Effector memory CD4-positive, alpha-beta T cell (primary cell): Measurements from ENCODE around the gene PMM1.
"Not testable (repeated sequence)": the region's sequence is repeated elsewhere in the genome, so short reads cannot be mapped to it uniquely, and the experiment has no call there.

Experiments used
- DNase-seq, 3 donors: peaks; one replicate each; pipeline ENCODE4 v3.0.0-alpha.2; 2020
- H3K27ac ChIP-seq: 2 replicates; pipeline ENCODE4 v1.7.0; 2013; ENCODE audit warnings: mild to moderate bottlenecking, low read length, moderate library complexity; ENCODE audit not compliant: insufficient read depth, poor library complexity, severe bottlenecking
- H3K27me3 ChIP-seq: replicated peaks from 2 replicates; pipeline ENCODE4 v1.7.0; 2013; ENCODE audit warnings: mild to moderate bottlenecking, low read length; ENCODE audit not compliant: insufficient read depth, control insufficient read depth, poor library complexity, severe bottlenecking
- H3K36me3 ChIP-seq: 2 replicates; pipeline ENCODE4 v1.7.0; 2013; ENCODE audit warnings: mild to moderate bottlenecking, low read length, moderate library complexity; ENCODE audit not compliant: control insufficient read depth, insufficient read depth
- H3K4me1 ChIP-seq: 2 replicates; pipeline ENCODE4 v1.7.0; 2013; ENCODE audit warnings: low read length, mild to moderate bottlenecking; ENCODE audit not compliant: control insufficient read depth, insufficient read depth, poor library complexity, severe bottlenecking
- H3K4me3 ChIP-seq: 2 replicates; pipeline ENCODE4 v1.7.0; 2013; ENCODE audit warnings: low read length, low read depth, mild to moderate bottlenecking; ENCODE audit not compliant: insufficient read depth, poor library complexity, severe bottlenecking
- H3K9me3 ChIP-seq: 2 replicates; pipeline ENCODE4 v1.7.0; 2013; ENCODE audit warnings: mild to moderate bottlenecking, low read length, moderate library complexity; ENCODE audit not compliant: control insufficient read depth

Gene PMM1

GRCh38 chr22:41568811-41569210 is 20.8 kb downstream of the PMM1 start:
- Histone ChIP-seq H3K36me3 (no peaks in the 10 kb centered on the region), H3K4me1 (no peaks in the 10 kb centered on the region), H3K9me3 (no peaks in the 10 kb centered on the region), H3K27me3 (no peaks in the 10 kb centered on the region), H3K4me3 (no peak overlapping the region), H3K27ac (no peak overlapping the region)
- no peak for DNase-seq

- H3K9me3 ChIP-seq = no peaks in the 10 kb centered on the region
- no peak overlapping the region for H3K4me3 ChIP-seq
- no peak for DNase-seq
- H3K27ac ChIP-seq = no peak overlapping the region
- H3K4me1 ChIP-seq = no peaks in the 10 kb centered on the region
- H3K27me3 ChIP-seq = no peaks in the 10 kb centered on the region
- H3K36me3 ChIP-seq = no peaks in the 10 kb centered on the region
Measured at GRCh38 chr22:41567512-41567768, 22.2 kb downstream of the PMM1 start.

GRCh38 chr22:41565403-41566054 is 24.1 kb downstream of the PMM1 start:
- H3K9me3 ChIP-seq = no peaks in the 10 kb centered on the region
- H3K27ac ChIP-seq = no peak overlapping the region
- no peak for DNase-seq
- no peak overlapping the region for H3K4me3 ChIP-seq
- no peaks in the 10 kb centered on the region for H3K4me1 ChIP-seq
- no peaks in the 10 kb centered on the region for H3K36me3 ChIP-seq
- no peaks in the 10 kb centered on the region for H3K27me3 ChIP-seq

GRCh38 chr22:41564563-41564962 is 25.1 kb downstream of the PMM1 start:
- DNase-seq = no peak
- H3K27ac ChIP-seq = no peak overlapping the region
- peaks cover 4% of the 10 kb centered on the region for H3K27me3 ChIP-seq
- H3K4me1 ChIP-seq = no peaks in the 10 kb centered on the region
- H3K36me3 ChIP-seq = no peaks in the 10 kb centered on the region
- H3K9me3 ChIP-seq = no peaks in the 10 kb centered on the region
- no peak overlapping the region for H3K4me3 ChIP-seq

GRCh38 chr22:41563051-41563711 is 26.5 kb downstream of the PMM1 start:
- no peaks in the 10 kb centered on the region for H3K9me3 ChIP-seq
- H3K4me3 ChIP-seq = no peak overlapping the region
- no peak overlapping the region for H3K27ac ChIP-seq
- DNase-seq = no peak
- H3K36me3 ChIP-seq = no peaks in the 10 kb centered on the region
- no peaks in the 10 kb centered on the region for H3K4me1 ChIP-seq
- peaks cover 4% of the 10 kb centered on the region for H3K27me3 ChIP-seq

- Histone ChIP-seq H3K36me3 (no peaks in the 10 kb centered on the region), H3K9me3 (no peaks in the 10 kb centered on the region), H3K27ac (no peak overlapping the region), H3K27me3 (peaks cover 8% of the 10 kb centered on the region), H3K4me1 (no peaks in the 10 kb centered on the region), H3K4me3 (no peak overlapping the region)
- DNase-seq = no peak
Measured at GRCh38 chr22:41562461-41562860, 27.2 kb downstream of the PMM1 start.

- DNase-seq = no peak
- Histone ChIP-seq H3K9me3 (no peaks in the 10 kb centered on the region), H3K27ac (no peak overlapping the region), H3K4me1 (no peaks in the 10 kb centered on the region), H3K27me3 (peaks cover 10% of the 10 kb centered on the region), H3K36me3 (no peaks in the 10 kb centered on the region), H3K4me3 (no peak overlapping the region)
Measured at GRCh38 chr22:41561788-41562187, 27.9 kb downstream of the PMM1 start.

GRCh38 chr22:41561335-41561734 is 28.3 kb downstream of the PMM1 start:
- H3K27ac ChIP-seq = no peak overlapping the region
- no peaks in the 10 kb centered on the region for H3K9me3 ChIP-seq
- no peaks in the 10 kb centered on the region for H3K36me3 ChIP-seq
- H3K4me1 ChIP-seq = no peaks in the 10 kb centered on the region
- no peak for DNase-seq
- H3K27me3 ChIP-seq = peaks cover 10% of the 10 kb centered on the region
- no peak overlapping the region for H3K4me3 ChIP-seq

GRCh38 chr22:41560095-41560471 is 29.6 kb downstream of the PMM1 start:
- H3K4me3 ChIP-seq = no peak overlapping the region
- H3K27ac ChIP-seq = no peak overlapping the region
- no peaks in the 10 kb centered on the region for H3K36me3 ChIP-seq
- no peak for DNase-seq
- H3K9me3 ChIP-seq = no peaks in the 10 kb centered on the region
- peaks cover 10% of the 10 kb centered on the region for H3K27me3 ChIP-seq
- H3K4me1 ChIP-seq = no peaks in the 10 kb centered on the region

- not testable (repeated sequence) for H3K36me3 ChIP-seq, H3K27me3 ChIP-seq, H3K27ac ChIP-seq, DNase-seq, H3K4me1 ChIP-seq, H3K9me3 ChIP-seq, H3K4me3 ChIP-seq
Measured at GRCh38 chr22:41558241-41558630, 31.4 kb downstream of the PMM1 start.
